Subcutaneous adipose tissue (tissue), 4 donors: ENCODE measurements around the gene GPR108. TPM values are rescaled to one million over a fixed set of nuclear protein-coding genes. Genes with fewer than 3 reads are reported as not detected.

Experiments
- total RNA-seq, 4 donors: library from RNA; depleted of rRNA; stranded (reverse); fragments of >200 nt; gene quantifications; one replicate each; pipeline ENCODE4 v1.1.0, GENCODE V29; 2016
- TF ChIP-seq, protein P1 (sequence below): fragments of 450-650 bp; IDR thresholded peaks from one replicate; pipeline ENCODE4 v1.5.1; 2016; ENCODE audit warnings: low read depth, mild to moderate bottlenecking, control low read depth, antibody characterized with exemption, moderate library complexity

GPR108 gene
- total RNA-seq, 4 donors from 2014 or later: 31.0 to 62.9 (median 45.6) TPM

DNA sequence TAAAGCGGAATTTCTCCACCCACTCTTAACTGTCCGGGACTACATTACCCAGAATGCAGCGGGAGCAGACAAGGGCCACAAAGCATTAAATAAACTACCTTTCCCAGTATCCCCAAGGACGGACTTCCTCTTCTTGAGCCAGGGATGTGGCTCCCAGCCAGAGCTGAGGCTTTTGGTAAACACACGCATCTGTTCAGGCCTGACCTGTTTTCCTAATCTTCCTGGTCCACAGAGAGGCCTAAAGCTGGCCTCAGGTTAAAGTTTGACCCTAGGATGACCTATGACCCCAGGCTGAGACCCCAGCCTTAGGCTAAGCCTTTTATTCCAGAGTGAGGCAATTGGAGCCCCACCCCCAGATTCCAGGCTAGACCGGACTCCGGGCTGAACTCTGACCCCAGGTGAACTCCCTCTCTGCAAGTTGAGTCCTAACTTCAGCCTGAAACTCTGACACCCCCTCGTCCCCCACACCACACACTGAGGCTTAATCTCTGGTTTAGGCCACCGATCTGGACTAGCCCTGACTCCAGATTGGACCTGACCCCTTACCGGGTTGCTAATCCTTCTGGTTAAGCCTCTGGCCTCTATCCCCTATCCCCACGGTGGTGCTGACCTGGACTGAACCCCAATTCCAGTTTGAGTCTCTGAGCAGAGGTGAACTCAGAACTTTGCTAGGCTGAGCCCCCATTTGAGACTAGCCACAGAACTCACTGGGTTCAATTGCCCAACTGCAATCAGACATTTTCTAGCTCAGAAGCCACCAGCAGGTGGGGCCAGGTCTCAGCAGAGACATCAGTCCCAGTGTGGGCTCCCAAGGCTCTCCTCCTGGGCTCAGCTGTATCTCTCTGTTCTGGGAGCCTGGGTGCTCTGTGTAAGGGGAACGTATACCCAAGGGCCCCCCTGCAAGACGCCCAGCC, 750 bp upstream of the GPR108 start:
- TF ChIP-seq, protein P1, sequence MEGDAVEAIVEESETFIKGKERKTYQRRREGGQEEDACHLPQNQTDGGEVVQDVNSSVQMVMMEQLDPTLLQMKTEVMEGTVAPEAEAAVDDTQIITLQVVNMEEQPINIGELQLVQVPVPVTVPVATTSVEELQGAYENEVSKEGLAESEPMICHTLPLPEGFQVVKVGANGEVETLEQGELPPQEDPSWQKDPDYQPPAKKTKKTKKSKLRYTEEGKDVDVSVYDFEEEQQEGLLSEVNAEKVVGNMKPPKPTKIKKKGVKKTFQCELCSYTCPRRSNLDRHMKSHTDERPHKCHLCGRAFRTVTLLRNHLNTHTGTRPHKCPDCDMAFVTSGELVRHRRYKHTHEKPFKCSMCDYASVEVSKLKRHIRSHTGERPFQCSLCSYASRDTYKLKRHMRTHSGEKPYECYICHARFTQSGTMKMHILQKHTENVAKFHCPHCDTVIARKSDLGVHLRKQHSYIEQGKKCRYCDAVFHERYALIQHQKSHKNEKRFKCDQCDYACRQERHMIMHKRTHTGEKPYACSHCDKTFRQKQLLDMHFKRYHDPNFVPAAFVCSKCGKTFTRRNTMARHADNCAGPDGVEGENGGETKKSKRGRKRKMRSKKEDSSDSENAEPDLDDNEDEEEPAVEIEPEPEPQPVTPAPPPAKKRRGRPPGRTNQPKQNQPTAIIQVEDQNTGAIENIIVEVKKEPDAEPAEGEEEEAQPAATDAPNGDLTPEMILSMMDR: no peak

DNA sequence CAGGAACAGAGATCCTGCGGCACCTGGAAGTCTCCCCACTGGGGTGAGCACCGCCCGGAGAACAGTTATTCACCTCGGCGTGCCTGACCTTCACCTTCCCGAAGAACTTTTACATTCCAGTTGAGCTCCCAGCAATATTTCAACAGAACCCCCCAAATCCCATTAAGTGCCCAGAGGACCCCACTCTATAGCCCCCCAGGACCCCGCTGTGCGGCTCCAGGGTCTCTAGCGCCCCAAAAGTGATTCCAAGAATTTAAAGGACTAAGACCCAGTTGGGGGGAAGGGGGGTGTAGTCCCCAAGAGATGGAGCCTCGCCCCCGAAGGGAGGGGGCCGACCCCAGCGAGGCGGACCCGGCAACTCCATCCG, 480 bp downstream of the GPR108 start:
- TF ChIP-seq, protein P1: no peak

DNA sequence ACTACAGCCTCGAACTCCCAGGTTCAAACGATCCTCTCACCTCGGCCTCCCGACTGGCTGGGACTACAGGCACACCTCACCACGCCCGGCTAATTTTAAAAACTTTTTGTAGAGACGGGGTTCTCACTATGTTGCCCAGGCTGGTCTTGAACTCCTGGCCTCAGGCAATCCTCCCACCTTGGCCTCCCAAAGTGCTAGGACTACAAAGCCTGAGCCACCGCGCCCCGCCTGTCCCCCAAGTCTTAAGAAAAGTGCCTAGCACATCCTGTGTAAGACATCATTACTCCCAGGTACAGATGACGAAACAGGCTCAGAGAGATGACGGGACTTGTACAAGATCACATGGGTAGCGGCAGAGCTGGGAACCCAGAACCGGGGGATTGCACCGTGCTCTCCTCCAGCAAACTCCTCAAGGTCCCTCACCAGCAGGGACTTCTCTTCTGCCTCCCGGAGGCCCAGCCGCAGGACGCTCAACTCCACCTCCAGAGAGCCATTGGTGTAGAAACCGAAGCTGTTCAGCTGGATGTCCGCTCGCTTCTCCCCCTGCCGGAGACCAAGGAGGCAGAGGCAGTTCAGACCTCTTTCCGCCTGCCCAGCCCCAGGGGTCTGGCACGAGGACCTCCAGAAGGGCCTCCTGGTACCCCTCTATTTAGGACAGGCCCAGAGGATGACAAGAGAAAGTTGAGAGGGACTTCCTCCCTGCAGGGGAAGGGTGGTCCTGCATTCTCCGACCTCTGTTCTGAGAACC, 1.0 kb downstream of the GPR108 start:
- TF ChIP-seq, protein P1: no peak

DNA sequence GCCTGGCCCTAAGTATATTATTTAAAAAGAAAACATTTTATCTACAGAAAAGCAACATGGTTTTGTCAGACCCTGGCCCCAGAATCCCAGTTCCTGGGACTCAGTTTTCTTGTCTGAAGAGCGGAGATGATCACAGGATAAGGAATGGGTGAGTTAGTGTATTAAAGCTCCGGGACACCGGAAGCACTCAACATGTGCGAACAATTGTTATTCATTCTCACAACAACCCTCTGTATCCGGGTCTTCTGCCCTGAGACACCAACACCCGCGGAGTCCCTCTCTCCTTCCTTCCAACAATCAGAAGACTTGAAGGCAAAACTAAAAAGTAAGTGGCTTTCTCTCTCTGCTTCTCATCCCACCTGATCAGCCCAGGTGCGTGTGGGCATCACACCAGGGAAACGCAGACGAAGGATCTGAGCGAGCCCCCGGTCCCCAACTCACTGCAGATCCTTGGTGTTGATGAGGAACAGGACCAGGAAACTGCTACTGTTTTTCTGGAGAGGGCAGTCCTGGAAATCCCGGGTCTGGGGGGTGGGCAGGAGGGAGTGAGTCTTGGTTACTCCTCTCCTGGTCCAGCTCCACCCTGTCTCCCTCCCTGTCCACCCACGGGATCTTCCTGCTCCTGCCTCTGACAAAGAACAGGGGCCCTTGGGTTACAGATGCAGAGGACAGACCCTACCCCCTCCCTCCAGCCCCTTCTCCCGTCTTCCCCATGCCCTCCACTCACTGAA, 2.0 kb downstream of the GPR108 start:
- TF ChIP-seq, protein P1: no peak

DNA sequence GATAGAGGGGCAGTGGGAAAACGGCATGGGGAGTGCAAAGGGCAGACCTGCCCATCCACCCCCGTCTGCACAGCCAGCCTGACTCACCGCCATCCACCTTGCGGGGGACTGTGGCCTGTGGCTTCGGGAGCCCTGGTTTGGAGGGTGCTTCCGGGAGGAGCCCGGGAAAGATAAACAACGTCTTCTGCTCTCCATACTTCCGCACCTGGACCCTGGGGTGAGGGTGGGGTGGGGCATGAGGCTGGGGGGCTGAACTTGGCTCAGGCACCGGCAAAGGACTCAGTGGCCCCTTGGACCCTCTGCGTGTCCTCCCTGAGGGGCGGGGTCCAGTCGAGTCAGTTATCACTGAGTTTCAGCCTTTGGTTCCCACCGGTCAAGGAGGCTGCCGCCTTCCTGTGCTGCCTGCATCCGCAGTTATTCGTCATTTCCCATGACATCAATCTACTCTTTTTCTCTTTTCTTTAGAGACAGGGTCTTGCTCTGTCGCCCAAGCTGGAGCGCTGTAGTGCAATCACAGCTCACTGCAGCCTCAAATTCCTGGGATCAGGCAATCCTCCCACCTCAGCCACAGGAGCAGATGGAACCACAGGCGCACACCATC, 3.2 kb downstream of the GPR108 start:
- TF ChIP-seq, protein P1: no peak

DNA sequence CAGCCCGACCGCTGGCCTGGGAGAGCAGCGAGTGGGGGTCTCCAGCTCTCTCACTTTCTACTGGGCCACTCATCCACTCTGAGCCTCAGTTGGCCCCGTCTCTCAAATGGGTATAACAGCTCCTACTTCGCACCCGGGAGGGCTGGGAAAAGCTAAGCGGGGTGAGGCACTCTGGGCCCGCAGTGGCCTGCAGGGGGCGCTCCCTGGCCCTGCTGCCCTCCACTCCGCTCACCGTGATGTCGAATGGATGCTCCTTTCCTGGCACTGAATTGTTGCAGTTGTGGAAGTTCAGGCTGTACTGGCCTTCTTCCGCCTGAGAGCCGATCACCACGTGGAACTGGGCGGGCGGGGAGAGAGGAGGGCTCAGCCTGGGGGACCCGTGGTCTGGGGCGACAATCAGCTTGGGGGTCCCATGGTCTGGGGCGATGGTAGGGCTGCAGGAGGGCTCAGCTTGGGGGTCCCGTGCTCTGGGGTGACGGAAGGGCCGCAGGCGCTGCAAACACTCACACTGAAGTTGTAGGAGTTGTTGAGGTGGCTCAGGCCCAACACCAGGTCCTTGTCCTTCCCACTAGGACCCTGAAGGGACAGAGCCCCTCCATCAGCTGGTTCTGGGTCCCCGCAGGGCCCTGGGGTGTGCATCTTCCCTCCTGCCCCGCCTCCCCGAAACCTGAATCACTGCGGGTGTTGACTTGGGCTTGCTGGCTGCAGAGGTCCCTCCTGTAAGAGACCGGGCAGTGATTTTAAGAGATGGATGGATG, 3.9 kb downstream of the GPR108 start:
- TF ChIP-seq, protein P1: no peak
